GM18861 (cell line): Measurements from ENCODE around the gene FAM98C.

Experiments
- ATAC-seq: cut with Tn5 transposase; IDR thresholded peaks from one replicate; pipeline ENCODE4 v1.9.1; 2021; ENCODE audit not compliant: unreplicated experiment

Gene FAM98C

GRCh38 chr19:38377052-38377451 is 25.8 kb upstream of the FAM98C start:
- ATAC-seq: no peak

- no peak for ATAC-seq
Measured at GRCh38 chr19:38378866-38379265, 24.0 kb upstream of the FAM98C start.

DNA sequence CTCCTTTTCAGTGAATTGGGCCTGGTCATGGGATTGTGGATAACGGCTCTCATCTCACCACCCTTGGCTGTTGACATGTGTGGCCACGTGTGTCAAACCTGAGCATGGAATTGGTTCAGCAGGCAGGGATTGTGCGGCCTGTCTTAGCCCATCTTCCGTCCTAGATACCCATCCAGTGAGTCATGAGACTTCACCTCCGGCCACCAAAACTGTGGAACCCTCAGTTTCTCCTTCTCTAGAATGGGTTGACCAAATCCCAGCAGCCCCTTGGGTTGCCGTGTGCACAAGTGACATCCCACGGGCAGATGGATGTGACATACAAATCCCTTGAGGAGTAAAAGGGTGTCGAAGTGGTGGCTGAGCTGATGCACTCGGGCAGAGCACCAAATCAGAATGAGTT is 21.8 kb upstream of the FAM98C start:
- no peak for ATAC-seq

- no peak for ATAC-seq
Measured at GRCh38 chr19:38383184-38383583, 19.7 kb upstream of the FAM98C start.

- ATAC-seq: no peak
Measured at GRCh38 chr19:38383743-38384142, 19.1 kb upstream of the FAM98C start.

DNA sequence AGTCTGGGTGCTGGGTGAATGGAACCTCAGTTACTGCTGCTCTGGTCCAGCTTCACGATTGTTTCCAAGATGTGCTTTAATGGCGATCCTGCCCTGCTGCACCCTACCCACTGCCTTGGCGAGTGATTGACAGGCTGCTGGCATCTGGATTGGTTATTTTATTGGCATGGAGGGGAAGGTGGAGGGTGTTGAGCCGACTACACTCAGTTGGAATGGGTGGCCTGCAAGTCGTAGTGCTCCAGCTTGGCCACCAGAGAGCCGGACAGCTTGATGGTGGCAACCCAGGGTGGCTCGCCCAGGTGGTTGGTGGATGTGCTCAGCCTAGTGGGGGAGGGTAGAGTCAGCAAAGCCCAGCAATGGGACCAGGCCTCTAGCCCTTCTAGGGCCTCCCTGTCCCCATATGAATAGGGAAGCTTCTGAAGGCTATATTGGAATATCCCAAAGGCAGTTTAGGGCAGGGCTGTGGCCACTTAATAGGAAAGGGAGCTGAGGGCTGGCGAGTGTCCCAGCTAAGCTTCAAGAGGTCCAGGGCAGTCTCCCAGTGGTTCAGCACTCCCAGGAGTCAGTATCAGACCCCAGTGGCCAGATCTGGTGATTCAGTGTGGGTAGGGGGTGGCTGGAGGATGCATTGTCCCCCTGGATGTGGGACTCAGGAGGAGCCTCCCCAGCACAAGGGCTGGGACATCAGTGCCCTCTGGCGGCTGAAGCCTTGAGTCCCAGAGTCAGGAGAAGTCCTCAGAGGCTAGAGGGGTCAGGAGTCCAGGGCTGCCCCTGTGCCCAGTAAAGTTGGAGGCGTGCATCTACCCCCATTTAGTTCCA is 18.5 kb upstream of the FAM98C start:
- ATAC-seq: no peak

- no peak for ATAC-seq
Measured at GRCh38 chr19:38385057-38385803, 17.7 kb upstream of the FAM98C start.

GRCh38 chr19:38385804-38386257 is 17.1 kb upstream of the FAM98C start:
- ATAC-seq: no peak

GRCh38 chr19:38386300-38386970 is 16.5 kb upstream of the FAM98C start:
- ATAC-seq: no peak

DNA sequence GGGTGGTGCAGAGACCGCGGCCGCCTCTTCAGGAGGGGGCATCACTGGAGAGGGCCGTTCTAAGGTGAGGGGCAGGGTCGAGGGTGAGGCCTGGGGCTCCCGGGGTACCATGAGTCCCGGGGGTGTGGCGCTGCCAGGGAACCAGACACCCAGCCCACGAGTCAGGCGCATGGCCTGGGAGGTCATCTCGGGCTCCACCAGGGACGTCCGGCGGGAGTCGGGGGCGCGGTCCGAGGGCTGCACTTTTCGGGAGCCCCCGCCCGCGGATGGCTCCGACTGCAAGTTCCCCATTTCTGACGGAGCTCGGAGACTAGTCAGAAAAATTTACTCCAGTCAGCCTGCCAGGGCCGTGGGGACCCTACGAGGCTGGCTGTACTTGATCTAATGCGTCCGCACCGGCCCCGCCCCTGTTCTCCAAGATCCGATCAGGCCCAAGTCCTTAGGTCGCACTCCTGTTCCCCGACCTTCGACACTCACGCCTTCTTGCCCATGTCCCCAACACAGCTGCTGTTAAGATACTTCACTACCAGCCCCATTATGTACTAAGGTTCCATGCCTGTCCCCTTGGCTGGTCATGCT is 15.8 kb upstream of the FAM98C start:
- ATAC-seq: no peak

- no peak for ATAC-seq
Measured at GRCh38 chr19:38387550-38388348, 15.1 kb upstream of the FAM98C start, which contains the start of gene GGN. TSS of gene GGN (minus strand) at chr19:38388034. CDS start at chr19:38387261, 773 bp downstream.

DNA sequence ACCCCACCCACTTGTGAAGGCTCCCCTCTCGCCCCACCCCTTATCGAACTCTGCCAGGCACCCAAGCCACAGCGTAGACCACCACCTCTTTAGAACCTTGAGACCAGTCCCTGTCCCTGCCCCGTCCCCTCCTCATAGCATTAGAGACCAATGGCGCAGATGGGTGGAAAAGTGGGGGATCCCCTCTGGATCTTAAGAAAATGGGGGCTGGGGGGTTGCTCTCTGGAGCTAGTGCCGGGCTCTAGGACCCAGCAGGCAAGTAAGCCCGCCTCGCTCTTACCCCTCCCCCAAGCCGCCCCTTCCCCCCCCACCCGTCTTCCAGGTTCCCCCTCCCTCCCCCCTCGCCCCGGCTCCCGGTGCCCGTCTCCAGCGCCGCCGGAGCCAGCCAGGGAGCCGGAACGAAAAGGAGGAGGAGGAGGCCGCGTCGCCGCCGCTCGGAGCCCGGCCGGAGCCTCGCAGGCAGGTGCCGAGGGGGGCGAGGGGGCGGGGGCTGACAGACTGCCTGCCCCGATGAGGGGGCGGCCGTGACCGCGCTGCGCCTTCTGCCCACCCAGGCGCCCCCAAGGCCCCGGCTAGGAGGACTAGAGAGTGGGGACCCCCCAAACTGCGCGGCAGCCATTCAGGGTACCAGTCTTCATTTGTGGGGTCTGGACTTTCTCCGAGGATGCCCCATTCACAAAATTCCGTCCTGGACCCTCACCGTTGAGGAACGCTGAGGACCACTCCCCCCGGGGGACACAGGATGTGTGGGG is 14.4 kb upstream of the FAM98C start, which contains the start of gene SPRED3:
Gene SPRED3, plus strand, starts transcription at position 349 of the 752 bp plus-strand sequence. CDS start 1,606 bp downstream, outside the sequence.
- no peak for ATAC-seq

GRCh38 chr19:38389101-38389925 is 13.6 kb upstream of the FAM98C start:
- ATAC-seq: no peak

DNA sequence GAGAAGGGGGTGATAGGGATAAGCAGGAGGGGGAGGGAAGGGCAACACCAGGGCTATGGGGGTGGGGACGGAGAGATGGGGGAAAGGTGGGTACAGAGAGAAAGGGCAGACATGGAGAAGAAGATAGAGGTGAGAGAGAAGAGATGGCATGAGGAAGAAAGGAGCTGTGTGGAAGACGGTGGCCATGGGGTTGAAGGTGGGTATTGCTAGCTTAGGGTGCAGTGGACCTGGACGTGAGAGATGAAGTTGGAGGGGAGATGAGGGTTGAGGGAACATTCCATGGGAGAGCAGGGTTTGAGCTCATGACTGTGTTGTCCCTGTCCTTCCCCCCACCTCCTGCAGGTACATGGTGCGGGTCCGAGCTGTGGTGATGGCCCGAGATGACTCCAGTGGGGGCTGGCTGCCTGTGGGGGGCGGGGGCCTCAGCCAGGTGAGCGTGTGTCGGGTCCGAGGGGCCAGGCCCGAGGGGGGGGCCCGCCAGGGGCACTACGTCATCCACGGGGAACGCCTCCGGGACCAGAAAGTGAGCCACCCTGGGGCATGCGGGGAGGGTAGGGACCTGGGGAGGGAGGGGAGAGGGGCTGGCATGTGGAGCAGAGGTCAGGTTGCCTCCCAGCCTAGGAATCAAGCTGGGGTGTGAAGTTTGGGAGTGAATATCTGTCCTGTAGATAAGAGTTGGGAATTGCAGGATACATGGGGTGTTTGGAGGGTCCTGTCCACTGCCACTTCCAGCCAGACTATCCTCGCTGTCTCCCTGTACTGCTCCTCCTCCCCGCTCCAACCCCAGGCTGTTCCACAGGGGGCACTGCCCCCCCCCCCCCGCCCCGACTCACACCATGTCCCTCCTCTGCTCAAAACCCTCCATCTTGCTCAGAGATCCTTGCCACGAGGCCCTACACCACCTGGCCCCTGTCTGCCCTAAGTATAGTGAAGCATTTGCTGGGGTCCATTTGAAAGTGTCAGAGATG is 12.7 kb upstream of the FAM98C start:
- ATAC-seq: no peak

- ATAC-seq: no peak
Measured at GRCh38 chr19:38391911-38392464, 10.9 kb upstream of the FAM98C start.

DNA sequence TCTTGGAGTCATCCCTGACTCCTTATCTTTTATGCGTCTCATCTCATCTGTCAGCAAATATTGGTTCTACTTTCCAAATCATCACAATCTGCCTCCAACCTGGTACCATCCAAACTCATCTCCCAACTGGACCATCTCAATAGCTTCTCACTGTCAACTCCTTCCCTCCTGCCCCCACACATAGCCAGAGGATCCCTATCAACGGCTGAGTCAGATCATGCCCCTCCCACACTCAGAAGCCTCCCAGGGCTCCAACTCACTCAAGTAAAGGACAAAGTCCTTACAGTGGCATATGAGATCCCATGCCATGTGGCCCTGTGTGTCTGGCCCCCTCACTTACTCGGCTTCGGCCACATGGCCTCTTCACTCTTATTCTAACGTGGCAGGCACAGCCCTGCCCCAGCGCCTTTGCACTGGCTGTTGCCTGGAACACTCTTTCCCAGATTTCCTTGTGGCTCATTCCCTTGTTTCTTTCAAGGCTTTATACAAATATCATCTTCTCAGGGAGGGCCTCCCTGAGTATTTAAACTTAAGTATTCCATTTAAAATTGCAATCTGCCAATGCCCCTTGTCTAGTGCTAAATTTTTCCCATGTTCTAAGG is 10.1 kb upstream of the FAM98C start:
- ATAC-seq: no peak

DNA sequence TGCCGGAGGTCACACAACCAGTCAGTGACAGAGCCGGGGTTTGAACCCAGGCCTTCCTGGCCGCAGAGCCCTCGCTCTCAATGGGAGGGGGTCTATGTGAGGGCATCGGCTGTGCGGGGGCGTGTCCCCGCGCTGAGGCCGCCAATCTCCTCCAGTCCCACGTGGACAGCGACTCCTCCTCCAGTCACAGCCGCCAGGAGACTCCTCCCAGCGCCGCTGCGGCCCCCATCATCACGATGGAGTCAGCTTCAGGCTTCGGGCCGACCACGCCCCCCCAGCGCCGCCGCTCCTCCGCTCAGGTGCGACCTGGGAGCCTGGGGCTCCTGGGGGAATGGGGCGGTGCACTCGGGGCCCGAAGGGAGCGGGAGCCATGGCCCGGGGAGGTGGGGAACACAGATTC is 8.4 kb upstream of the FAM98C start:
- no peak for ATAC-seq
